Measurements from ENCODE around the gene PTPRF.

Gene PTPRF

DNA sequence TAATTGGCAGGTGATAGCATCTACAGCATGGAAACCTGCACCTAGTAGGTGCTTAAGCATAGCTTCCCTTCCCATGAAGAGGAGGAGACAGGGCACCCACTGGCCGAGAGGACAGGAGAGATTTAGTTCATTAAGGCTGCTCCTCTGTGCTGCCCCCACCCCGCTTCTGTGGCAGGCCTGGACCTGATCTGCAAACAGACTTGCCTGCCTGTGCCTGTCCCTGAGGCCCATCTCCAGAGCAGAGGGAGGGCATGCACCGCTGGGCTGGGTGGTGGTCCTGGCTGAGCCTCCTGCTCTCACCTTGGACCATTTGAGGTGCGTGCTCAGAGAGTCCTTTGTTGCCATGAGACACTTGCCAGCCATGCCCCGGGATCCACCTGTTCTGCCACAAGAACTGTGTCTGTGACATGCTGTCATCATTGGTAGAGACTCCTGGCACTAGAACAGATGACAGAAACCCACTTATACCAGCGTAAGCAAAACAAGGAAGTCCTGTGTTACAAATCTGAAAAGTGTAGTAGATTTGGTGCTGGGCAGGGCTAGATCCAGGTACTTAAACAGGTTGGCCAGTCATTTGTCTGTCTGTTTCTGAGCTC is 55.6 kb downstream of the PTPRF start:
- Histone ChIP-seq H3K27me3 (ENCODE audit: control insufficient read depth, low read length) (no peaks in the 10 kb centered on the region), H3K9me2 (replicated peaks; ENCODE audit: control insufficient read depth, low read length) (no peaks in the 10 kb centered on the region), H3K4me2 (ENCODE audit: low read length) (no peak overlapping the region)

DNA sequence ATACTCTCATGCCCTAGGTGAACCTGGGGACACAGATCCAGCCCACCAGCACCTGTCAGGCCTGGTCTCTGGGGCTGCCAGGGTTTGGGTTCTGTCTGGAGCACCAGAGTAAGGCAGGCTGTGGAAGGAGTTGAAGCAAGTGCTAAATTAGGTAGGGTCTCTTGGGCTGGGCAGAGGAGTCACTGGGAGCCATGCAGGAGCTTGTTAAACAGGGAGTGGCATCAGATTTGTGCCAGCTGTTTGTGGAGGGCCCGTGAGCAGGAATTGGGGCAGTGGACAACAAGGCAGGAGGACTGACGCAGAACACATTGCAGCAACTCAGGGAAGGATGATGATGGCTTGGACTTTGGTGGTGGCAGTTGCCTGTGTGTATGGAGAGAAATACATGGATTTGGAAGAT is 56.3 kb downstream of the PTPRF start:
- no peaks in the 10 kb centered on the region for H3K9me3 ChIP-seq (ENCODE audit: control insufficient read depth, insufficient read depth, low read length)
- H3K27ac ChIP-seq (ENCODE audit: low read depth, low read length), result no peak overlapping the region
- TF ChIP-seq, protein P1, sequence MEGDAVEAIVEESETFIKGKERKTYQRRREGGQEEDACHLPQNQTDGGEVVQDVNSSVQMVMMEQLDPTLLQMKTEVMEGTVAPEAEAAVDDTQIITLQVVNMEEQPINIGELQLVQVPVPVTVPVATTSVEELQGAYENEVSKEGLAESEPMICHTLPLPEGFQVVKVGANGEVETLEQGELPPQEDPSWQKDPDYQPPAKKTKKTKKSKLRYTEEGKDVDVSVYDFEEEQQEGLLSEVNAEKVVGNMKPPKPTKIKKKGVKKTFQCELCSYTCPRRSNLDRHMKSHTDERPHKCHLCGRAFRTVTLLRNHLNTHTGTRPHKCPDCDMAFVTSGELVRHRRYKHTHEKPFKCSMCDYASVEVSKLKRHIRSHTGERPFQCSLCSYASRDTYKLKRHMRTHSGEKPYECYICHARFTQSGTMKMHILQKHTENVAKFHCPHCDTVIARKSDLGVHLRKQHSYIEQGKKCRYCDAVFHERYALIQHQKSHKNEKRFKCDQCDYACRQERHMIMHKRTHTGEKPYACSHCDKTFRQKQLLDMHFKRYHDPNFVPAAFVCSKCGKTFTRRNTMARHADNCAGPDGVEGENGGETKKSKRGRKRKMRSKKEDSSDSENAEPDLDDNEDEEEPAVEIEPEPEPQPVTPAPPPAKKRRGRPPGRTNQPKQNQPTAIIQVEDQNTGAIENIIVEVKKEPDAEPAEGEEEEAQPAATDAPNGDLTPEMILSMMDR (IDR thresholded peaks at IDR 0.05; ENCODE audit: low read depth, low read length, poor library complexity, severe bottlenecking), result no peak

More for the DNA sequence above, 55.6 kb downstream of the PTPRF start:
- H3F3A ChIP-seq (ENCODE audit: control insufficient read depth, insufficient read depth), result no peaks in the 10 kb centered on the region
- H4K20me1 ChIP-seq (ENCODE audit: control insufficient read depth, insufficient read depth, low read depth, low read length), result no peaks in the 10 kb centered on the region
- no peaks in the 10 kb centered on the region for H3K36me3 ChIP-seq (ENCODE audit: control insufficient read depth, low read length)
- no peaks in the 10 kb centered on the region for H3K9me3 ChIP-seq (ENCODE audit: control insufficient read depth, insufficient read depth, low read length)
- no peaks in the 10 kb centered on the region for H3K79me2 ChIP-seq (ENCODE audit: control insufficient read depth, low read length)
- no peak overlapping the region for H3K27ac ChIP-seq (ENCODE audit: low read depth, low read length)
- TF ChIP-seq EZH2phosphoT487 (IDR thresholded peaks at IDR 0.05; ENCODE audit: borderline replicate concordance, low read length), result no peak
- TF ChIP-seq, protein P1 (IDR thresholded peaks at IDR 0.05; ENCODE audit: low read depth, low read length, poor library complexity, severe bottlenecking), result no peak
- H3K4me3 ChIP-seq (ENCODE audit: low read length), result no peak overlapping the region
- no peaks in the 10 kb centered on the region for H3K4me1 ChIP-seq (ENCODE audit: control insufficient read depth, low read length)

DNA sequence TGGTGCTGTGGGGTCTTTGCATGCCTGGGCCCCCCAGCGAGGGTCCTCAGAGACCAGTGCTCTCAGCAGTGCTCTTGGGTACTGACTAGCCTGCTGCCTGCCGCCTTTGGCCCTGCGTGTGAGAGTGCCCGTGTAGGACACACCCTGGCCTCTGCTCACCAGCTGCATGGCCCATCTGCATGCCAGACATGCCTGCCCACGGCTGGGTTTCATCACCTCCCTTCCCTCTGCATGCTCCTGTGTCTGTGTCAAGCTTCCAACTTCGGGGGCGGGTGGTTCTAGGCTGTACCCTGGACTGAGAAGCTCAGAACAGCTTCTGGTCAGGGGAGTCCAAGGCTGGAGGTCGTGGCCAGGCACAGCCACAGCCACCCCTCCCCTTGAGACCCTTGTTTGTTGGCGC is 56.9 kb downstream of the PTPRF start:
- Histone ChIP-seq H4K20me1 (ENCODE audit: control insufficient read depth, insufficient read depth, low read depth, low read length) (no peaks in the 10 kb centered on the region), H3K4me3 (ENCODE audit: low read length) (no peak overlapping the region), H3K9me3 (ENCODE audit: control insufficient read depth, insufficient read depth, low read length) (no peaks in the 10 kb centered on the region), H3K36me3 (ENCODE audit: control insufficient read depth, low read length) (no peaks in the 10 kb centered on the region), H3K9me2 (replicated peaks; ENCODE audit: control insufficient read depth, low read length) (no peaks in the 10 kb centered on the region), H3K4me1 (ENCODE audit: control insufficient read depth, low read length) (no peaks in the 10 kb centered on the region), H3K79me2 (ENCODE audit: control insufficient read depth, low read length) (no peaks in the 10 kb centered on the region), H3K27ac (ENCODE audit: low read depth, low read length) (no peak overlapping the region), H3K27me3 (ENCODE audit: control insufficient read depth, low read length) (no peaks in the 10 kb centered on the region), H3F3A (ENCODE audit: control insufficient read depth, insufficient read depth) (no peaks in the 10 kb centered on the region), H3K4me2 (ENCODE audit: low read length) (no peak overlapping the region)
- TF ChIP-seq, protein P1 (IDR thresholded peaks at IDR 0.05; ENCODE audit: low read depth, low read length, poor library complexity, severe bottlenecking), result no peak
- no peak for TF ChIP-seq EZH2phosphoT487 (IDR thresholded peaks at IDR 0.05; ENCODE audit: borderline replicate concordance, low read length)

More for the DNA sequence above, 56.3 kb downstream of the PTPRF start:
- Histone ChIP-seq H3F3A (ENCODE audit: control insufficient read depth, insufficient read depth) (no peaks in the 10 kb centered on the region), H3K4me1 (ENCODE audit: control insufficient read depth, low read length) (no peaks in the 10 kb centered on the region), H3K36me3 (ENCODE audit: control insufficient read depth, low read length) (no peaks in the 10 kb centered on the region), H4K20me1 (ENCODE audit: control insufficient read depth, insufficient read depth, low read depth, low read length) (no peaks in the 10 kb centered on the region), H3K4me3 (ENCODE audit: low read length) (no peak overlapping the region), H3K9me2 (replicated peaks; ENCODE audit: control insufficient read depth, low read length) (no peaks in the 10 kb centered on the region), H3K4me2 (ENCODE audit: low read length) (no peak overlapping the region), H3K79me2 (ENCODE audit: control insufficient read depth, low read length) (no peaks in the 10 kb centered on the region), H3K27me3 (ENCODE audit: control insufficient read depth, low read length) (no peaks in the 10 kb centered on the region)
